Left renal pelvis (tissue), 4 donors: ENCODE results near the gene NBDY. TPM values are rescaled to one million over a fixed set of nuclear protein-coding genes. Genes with fewer than 3 reads are reported as not detected.
A peak's percentile ranks its signal among the peaks of the same experiment; 100 is the strongest.
"Not testable (repeated sequence)": the region's sequence is repeated elsewhere in the genome, so short reads cannot be mapped to it uniquely, and the experiment has no call there.

ENCODE experiments used
- DNase-seq, 4 donors: peaks; one replicate each; pipeline ENCODE4 v3.0.0-alpha.2; 2013; ENCODE audit warnings: low read depth in 4 of 4, low spot score in 3 of 4
- polyA plus RNA-seq, 4 donors: library from polyadenylated mRNA; unstranded; fragments of 120-200 nt; gene quantifications; one replicate each; pipeline ENCODE4 v1.2.1, GENCODE V29; 2013; ENCODE audit not compliant: insufficient read length in 4 of 4

The NBDY gene
- polyA plus RNA-seq: 100 to 1,000 TPM in 2 of 4 donors, 10 to 100 TPM in 2; 76.9 to 106 (median 101) TPM

GRCh38 chrX:56729152-56729850 lies at the start of gene NBDY:
Gene NBDY, plus strand, starts transcription at chrX:56729243. Its CDS starts 111 bp downstream, at chrX:56729354.
- peak in 2 of 4 donors; percentile 42 to 45 for DNase-seq

DNA sequence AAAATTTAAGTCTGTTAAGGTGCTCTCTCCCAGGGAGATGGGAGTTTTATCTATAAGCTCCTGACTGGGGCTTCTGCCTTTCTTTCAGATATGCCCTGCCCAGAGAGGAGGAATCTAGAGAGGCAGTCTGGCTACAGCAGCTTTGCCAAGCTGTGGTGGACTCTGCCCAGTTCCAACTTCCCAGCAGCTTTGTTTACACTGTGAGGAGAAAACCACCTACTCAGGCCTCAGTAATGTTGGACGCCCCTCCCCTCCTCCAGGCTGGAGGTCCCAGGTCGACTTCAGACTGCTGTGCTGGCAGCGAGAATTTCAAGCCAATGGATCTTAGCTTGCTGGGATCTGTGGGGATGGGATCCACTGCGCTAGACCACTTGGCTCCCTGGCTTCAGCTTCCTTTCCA lies 24.5 kb upstream of the NBDY start:
- DNase-seq: not testable (repeated sequence)

GRCh38 chrX:56726605-56727004 lies 2.4 kb upstream of the NBDY start:
- peak in 1 of 4 donors; percentile 6 for DNase-seq

- no peak for DNase-seq
These were observed 1.5 kb upstream of the NBDY start for GRCh38 chrX:56727531-56727930.

GRCh38 chrX:56728321-56728720 lies 722 bp upstream of the NBDY start:
- no peak for DNase-seq

DNA sequence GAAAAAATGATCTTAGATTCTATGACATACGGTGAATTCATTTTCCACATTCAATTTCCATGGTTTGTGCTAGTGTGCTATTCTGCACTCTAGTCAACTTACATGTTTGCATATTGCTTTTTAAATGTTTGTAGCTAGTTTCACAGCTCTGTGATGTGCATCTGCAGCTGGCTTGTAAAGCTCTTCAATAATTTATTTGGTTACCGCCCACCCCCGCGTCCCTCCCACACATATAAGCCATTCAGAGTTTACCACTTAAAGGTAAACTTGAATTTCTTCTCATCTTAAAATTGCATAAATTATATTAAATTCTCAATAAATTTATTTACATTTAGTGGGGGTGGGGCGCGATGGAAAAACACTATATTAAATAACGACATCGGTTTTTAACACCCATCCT lies 291 bp upstream of the NBDY start:
- no peak for DNase-seq

DNA sequence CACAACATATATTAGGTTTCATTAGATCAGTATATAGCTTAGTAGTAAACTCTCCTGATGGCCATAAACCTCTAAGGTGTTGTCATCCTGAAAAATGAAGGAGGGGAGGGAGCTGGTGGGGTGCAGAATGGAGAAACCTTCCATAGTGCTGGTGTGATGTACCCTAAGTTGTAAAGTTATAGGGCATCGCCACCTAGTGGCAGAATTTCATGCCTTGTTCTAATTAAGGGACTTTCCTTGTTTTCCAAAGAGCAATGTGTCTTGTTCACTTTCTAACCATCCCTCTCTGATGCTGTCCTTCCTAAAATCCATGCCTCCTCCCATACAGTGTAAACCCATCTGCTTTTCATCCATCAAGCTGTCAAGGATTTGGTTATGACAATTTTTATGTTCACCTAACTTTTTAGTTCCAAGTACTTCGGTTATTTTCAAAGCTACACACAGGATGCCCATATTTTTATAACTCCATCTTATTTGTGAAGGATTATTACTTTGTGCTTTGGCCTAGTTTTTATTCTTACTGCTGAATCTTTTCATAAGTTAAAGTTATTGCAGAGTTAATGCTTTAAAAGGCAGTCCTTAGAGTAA lies 4.5 kb downstream of the NBDY start:
- peak in 1 of 4 donors; percentile 3 for DNase-seq

DNA sequence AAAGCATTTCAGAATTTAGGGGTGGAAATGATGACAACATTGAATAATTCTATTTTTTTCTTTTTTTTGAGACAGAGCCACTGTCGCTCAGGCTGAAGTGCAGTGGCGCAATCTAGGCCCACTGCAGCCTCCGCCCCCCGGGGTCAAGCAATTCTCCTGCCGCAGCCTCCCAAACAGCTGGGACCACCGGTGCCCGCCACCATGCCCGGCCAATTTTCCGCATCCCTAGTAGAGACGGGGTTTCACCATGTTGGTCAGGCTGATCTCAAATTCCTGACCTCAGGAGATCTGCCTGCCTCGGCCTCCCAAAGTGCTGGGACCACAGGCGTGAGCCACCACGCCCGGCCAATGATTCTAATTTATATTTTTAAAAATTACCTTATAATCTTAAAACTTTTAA lies 7.2 kb downstream of the NBDY start:
- no peak for DNase-seq

- no peak for DNase-seq
These were observed 9.6 kb downstream of the NBDY start for GRCh38 chrX:56738670-56739069.

DNA sequence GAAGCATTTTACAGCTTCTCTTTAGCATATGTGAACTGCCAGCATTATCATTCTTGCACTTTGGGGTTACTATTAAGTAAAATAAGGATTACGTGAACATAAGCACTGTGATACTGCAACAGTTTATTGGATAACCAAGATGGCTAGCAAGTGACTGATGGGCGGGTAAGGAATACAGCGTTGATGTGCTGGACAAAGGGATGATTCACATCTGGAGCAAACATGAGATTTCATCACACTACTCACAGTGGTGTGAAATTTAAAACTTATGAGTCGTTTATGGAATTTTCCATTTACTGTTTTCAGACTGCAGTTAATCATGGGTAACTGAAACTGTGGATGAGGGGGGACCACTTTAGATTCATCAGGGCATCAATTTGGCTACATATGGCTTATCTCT lies 16.0 kb downstream of the NBDY start:
- DNase-seq: no peak

DNA sequence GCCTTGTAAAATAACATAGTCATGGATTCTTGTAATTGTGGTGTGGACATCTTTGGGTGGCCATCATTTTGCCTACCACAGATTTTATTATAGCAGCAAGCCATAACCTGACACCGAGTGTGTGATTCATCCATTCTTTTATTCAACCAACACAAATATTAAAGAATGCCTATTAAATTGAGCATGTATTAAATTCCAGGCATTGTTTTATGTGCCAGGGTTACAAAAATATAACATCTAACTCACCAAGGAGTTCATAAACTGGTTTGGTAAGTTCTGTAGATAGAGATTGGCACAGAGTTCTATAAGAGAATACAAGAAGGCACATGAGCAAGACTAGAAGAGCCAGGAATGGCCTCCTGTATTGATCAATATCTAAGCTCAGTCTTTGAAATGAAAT lies 18.0 kb downstream of the NBDY start:
- no peak for DNase-seq

DNA sequence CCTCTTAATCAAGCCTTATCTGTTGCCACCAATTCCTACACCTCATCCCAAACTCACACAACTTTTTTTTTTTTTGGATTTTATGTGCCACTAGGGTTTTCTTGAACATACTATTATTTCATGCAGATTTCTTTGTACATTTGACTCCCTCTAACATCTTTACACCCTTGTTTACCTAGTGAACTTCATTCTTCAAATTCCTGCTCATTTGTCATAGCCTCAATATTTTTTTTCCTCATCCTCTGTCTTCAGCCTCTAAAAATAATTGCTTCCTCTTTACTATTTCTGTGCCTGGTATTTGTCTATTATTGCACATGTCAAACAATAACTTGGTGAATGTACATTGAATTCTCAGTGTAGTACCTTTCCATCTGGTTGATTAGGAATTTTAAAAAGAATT lies 22.0 kb downstream of the NBDY start:
- DNase-seq: no peak

- no peak for DNase-seq
These were observed 28.3 kb downstream of the NBDY start for GRCh38 chrX:56757327-56757726.

GRCh38 chrX:56758456-56758855 lies 29.4 kb downstream of the NBDY start:
- DNase-seq: no peak

GRCh38 chrX:56759736-56760409 lies 30.8 kb downstream of the NBDY start:
- no peak for DNase-seq

DNA sequence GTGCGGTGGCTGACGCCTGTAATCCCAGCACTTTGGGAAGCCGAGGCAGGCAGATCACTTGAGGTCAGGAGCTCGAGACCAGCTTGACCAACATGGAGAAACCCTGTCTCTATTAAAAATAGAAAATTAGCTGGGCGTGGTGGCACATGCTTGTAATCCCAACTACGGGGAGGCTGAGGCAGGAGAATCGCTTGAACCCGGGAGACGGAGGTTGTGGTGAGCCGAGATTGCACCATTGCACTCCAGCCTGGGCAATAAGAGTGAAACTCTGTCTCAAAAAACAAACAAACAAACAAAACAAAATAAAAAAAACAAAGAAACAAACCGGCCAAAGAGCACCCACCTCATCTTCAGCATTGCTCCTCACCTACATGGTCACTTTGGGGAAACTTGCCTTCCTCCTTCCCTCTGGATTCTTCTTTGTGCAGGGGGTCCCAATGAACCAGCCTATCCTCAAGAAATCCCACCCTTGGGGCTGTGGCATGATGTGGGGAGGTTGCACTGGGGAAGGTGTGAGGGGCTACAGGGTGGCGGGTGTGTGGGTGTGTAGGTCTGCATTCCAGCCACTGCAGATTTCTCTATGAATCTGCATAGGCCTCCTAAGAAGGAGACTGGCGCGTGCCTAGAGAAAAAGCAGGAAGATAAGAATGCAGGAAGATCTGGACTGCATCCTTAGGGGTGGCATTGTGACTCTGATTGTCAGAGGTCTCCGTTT lies 31.5 kb downstream of the NBDY start:
- DNase-seq: not testable (repeated sequence)

DNA sequence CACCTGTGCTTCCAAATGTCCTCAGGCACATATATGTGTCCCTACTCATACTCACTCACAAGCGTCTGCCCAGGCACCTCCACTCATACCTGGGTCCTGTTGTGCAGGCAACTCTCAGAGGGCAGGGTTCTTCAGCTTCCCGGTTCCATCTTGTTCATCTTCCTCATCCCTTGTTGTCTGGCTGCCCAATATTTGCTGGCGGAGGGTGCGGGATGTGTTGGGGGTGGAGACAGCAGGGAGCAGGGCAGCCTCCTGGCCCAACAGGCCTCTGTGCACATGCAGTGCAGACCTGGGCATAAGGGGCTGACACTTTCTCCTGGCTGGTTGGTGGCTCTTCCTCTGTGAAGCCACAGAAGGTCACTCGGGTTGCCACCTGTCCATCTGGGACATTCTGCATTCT lies 32.1 kb downstream of the NBDY start:
- no peak for DNase-seq

- no peak for DNase-seq
These were observed 33.2 kb downstream of the NBDY start for GRCh38 chrX:56762220-56762619.

DNA sequence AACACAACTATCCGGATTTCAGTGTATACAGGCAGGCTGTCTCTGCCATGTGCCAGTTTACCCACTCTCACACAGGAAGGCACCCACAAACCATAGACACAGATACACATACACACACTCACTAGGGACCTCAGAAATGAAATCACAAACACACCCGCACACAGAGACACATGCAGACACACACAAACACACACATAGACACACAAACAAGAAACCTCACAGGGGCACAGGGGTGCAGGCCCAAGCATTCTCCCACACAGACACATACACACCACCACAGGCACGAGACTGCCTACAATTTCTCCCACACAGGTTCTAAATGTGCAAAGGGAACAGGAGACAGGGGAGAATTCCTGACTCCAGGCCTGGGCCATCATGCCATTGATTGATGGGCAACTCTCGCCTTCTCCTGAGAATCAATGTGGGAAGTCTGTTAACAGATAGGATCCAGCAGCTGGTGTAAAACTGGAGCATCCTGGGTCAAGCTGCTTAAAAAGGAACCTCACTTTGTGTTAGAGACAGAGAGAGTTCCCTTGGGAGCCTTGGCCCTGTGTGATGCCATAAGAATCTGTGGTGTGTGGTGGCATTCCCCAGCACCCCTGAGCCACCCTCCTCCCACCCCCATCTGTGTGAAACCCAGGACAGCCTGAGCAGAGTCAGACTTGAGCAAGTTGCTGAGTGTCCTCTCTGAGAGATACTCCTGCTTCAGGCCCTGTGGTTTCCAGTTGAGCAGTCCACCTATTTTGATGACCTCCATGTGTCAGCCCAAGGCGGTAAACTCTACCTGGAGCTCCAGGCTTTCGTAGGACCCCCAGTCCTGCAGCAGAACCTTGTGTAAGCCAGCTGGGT lies 33.9 kb downstream of the NBDY start:
- DNase-seq: no peak

GRCh38 chrX:56763556-56764152 lies 34.6 kb downstream of the NBDY start:
- no peak for DNase-seq
